H7 (cell line): ENCODE results near the gene RUNX2. TPM values are rescaled to one million over a fixed set of nuclear protein-coding genes. Genes with fewer than 3 reads are reported as not detected.

Experiments used
- DNase-seq: peaks from one replicate; pipeline ENCODE4 v3.0.0; 2012
- H3K27me3 ChIP-seq: 2 replicates; pipeline ENCODE4 v1.6.0; 2011; ENCODE audit warnings: mild to moderate bottlenecking, low read length; ENCODE audit not compliant: control insufficient read depth, insufficient read depth
- H3K36me3 ChIP-seq: replicated peaks from 2 replicates; pipeline ENCODE4 v1.5.1; 2011; ENCODE audit warnings: low read length; ENCODE audit not compliant: control insufficient read depth, insufficient read depth
- H3K4me3 ChIP-seq: 2 replicates; pipeline ENCODE4 v1.5.1; 2011; ENCODE audit warnings: low read depth, mild to moderate bottlenecking, control low read depth, low read length, moderate library complexity; ENCODE audit not compliant: insufficient read depth
- total RNA-seq: library from RNA; depleted of rRNA; stranded (reverse); fragments of >200 nt; shearing (Covaris generic); gene quantifications from 2 replicates; pipeline ENCODE4 v1.2.3, GENCODE V29; 2014

RUNX2 gene
- total RNA-seq, 1 experiment from 2014 or later = 0.14 TPM

GRCh38 chr6:45375449-45375848 is 47.3 kb downstream of the RUNX2 start:
- no peaks in the 10 kb centered on the region for H3K27me3 ChIP-seq
- no peak for DNase-seq
- H3K4me3 ChIP-seq = no peak overlapping the region
- no peaks in the 10 kb centered on the region for H3K36me3 ChIP-seq

DNA sequence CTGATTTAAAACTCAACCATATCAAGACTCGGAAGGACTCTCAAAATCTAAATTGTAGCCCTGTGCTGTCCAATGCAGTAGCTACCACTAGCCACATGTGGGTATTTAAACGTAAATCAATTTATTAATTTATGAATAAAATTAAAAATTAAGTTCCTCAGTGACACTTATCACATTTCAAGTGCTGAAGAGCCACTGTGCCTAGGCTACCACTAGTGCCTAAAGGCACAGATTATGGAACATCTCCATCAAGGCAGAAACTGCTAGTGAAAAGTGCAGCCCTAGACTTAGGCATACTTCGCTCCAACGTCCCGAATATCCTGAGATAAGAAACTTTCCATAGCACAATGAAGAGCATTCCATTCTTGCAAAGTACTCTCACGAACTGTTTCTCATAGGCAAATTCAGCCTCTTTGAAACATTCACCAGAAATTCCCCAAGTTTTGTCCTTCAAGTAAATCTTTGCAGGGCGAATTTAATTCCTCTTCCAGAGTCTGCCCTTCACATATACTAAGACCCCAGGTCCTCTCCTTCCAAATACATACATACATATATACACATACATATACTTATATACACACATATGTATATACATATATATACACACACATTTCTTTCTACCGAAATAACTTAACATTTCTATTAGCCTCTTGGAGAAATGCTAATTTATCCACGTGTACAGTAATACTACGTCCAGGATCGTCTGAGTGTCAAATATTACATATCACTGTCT is 48.3 kb downstream of the RUNX2 start:
- DNase-seq = no peak
- no peaks in the 10 kb centered on the region for H3K36me3 ChIP-seq
- no peaks in the 10 kb centered on the region for H3K27me3 ChIP-seq
- peak overlapping the region; percentile 83 for H3K4me3 ChIP-seq

- Histone ChIP-seq H3K4me3 (peak overlapping the region; percentile 83), H3K27me3 (no peaks in the 10 kb centered on the region), H3K36me3 (no peaks in the 10 kb centered on the region)
- no peak for DNase-seq
These were observed 49.0 kb downstream of the RUNX2 start for GRCh38 chr6:45377043-45377553.

DNA sequence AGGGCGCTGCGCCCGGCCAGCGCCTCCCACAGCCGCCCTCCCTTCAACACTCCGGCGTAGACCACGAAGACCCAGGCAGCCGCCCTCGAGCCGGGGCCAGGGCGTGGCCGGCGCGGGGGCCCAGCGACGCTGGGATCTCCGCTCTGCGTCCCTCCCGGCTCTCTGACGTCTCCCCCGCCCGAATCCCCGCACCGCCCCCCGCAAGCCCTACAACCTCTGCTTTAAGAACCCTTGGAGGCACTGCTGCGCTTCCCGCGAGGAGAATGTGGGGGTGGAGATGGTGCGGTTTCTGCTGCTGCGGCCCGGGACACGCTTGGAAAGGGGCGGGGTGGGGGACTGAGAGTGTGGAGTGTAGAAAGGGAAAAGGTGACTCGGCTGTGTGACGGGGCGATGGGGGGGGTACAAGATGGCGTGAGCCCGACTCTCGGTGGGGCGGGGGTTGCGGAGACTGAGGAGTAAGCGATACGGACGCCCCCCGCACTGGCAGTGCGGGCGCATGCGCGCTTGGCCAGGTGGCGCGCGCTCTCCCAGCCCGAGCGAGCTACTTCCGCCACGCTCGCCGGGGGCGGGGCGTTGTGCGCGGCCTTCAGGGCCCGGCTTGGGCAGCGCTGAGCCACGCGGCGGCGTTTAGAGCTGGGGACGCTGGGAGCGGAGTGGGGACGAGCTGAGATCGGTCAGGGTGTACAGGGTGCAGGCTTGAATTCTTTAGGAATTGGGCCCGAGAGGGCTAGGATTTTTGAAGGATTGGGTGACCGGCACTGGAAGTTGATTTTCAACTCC is 49.6 kb downstream of the RUNX2 start, which contains the start of gene SUPT3H:
Gene SUPT3H (minus strand): TSS at position 381 of the 780 bp plus-strand sequence.
- Histone ChIP-seq H3K36me3 (no peaks in the 10 kb centered on the region), H3K27me3 (no peaks in the 10 kb centered on the region), H3K4me3 (peak within 1 kb of the TSS; percentile 83)
- DNase-seq = peak; percentile 94

DNA sequence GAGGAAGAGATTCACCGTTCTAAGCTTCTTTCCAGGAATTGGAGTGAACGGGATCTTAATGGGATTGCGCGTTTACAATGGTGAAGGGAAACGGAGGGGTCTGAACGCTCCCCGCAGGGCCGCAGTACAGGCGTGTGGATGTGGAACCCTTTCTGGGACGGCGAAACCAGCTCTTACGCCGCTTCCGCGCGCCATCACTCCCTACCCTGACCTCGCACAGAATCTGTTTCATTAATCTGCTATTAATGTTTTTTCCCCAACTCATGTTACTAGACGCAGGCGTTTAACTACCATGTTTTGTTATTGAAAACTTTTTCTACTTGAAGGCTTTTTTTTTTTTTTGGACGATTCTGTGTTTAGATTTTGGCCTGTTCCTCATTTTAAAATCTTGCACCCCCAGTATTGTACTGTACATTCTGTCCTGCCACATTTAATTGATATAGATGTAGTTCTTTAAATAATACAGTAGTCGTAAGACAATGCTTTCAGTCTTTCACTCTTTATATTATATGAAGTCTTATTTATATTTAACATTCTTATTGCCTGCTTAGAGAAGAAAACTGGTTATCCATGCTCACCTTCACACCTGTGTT is 50.3 kb downstream of the RUNX2 start:
- Histone ChIP-seq H3K36me3 (no peaks in the 10 kb centered on the region), H3K4me3 (peak overlapping the region; percentile 83), H3K27me3 (no peaks in the 10 kb centered on the region)
- DNase-seq = no peak

DNA sequence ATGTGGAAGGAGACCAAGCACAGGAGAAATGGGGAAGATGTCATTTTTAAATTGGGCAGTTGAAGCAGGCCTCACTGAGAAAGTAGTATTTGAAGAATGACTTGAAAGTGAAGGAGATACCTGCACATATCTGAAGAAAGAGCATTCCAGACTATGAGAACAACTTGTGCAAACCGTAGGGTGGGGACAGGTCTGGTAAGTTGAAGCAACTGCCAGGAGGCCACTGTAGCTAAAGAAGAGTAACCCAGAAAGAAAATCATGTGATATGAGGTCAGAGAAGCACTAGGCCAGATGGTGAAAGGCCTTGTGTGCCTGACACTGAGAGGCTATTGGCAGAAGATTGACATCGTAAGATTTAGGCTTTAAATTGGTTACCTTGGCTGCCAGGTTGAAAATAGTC is 54.3 kb downstream of the RUNX2 start:
- no peak overlapping the region for H3K4me3 ChIP-seq
- no peak for DNase-seq
- no peaks in the 10 kb centered on the region for H3K27me3 ChIP-seq
- H3K36me3 ChIP-seq = no peaks in the 10 kb centered on the region

GRCh38 chr6:45386501-45386900 is 58.4 kb downstream of the RUNX2 start:
- H3K4me3 ChIP-seq = no peak overlapping the region
- no peaks in the 10 kb centered on the region for H3K36me3 ChIP-seq
- no peaks in the 10 kb centered on the region for H3K27me3 ChIP-seq
- no peak for DNase-seq

DNA sequence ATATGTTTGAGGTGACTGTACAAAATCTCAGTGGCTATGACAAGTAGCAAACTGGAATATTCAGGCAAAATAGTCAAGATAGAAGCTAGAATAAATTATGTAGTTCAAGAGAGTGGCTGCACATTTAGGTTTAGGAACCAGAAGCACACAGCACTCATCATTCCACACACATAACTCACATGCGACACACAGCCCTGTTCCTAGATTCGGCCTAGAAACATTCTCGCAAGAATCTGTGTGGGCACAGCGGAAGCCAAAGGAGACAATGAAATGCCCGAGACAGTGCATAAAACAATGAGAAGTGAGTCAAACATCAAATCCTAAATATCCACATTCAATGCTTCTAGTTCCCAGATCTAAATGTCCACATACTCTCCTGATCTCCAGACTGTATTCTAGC is 59.1 kb downstream of the RUNX2 start:
- Histone ChIP-seq H3K36me3 (no peaks in the 10 kb centered on the region), H3K27me3 (no peaks in the 10 kb centered on the region), H3K4me3 (no peak overlapping the region)
- no peak for DNase-seq

GRCh38 chr6:45388328-45388727 is 60.2 kb downstream of the RUNX2 start:
- Histone ChIP-seq H3K27me3 (no peaks in the 10 kb centered on the region), H3K36me3 (no peaks in the 10 kb centered on the region), H3K4me3 (no peak overlapping the region)
- no peak for DNase-seq

DNA sequence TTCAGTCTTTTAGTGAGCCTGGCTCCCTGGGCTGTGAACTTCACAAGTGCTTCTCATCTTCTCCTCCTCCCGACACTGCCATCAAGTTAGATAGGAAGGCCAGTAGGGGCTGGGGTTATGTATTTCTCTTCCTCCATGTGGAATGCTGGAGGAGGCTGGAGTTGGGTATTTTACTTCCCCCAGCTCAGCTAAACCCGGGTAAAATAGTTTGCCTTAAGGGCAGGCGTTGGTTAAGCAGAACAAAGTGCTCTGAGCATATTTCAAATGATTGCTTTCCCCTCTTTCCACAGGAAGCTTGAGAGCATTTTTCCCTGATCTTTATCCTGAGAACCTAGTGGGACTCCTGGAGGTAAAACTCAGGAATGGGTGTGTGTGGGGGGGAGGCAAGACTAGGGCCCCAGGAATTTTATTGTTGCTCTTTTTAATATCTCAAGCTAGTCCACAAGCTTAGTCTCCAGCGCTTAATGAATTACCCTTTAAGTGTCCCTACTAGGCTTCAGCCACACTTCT is 66.5 kb downstream of the RUNX2 start:
- Histone ChIP-seq H3K27me3 (no peaks in the 10 kb centered on the region), H3K36me3 (no peaks in the 10 kb centered on the region), H3K4me3 (no peak overlapping the region)
- no peak for DNase-seq

DNA sequence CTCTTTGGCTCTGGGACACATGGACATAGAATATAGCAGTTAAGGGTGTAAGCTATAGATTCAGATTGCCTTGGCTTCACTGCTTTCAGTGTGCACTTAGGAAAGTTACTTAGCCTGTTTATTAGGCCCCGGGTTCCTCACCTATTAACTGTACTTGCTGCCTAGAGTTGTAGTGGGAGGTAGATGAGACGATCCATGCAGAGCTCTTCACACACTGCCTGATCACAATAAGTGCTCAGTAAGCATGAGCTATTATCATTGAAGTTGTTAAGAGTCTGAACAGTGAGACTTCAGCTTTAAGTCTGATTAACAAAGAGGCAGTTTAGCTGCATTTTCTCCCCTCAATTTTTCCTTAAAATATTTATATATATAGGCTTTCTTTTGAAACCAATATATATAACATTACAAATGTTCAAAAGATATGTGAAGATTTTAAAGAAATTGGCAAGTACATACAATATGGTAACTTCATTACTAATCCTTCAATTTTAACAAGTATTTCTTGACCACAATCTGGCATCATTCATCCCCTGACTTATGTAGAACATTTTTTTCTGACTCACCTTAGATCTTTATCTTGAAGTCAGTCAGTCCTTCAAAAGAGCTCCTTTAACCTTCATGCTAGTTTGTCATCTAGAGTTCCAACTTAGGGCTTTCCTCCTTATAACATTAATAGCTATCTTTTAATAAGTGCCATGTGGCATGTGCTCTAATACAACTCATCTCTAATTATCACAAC is 70.1 kb downstream of the RUNX2 start:
- DNase-seq = no peak
- no peak overlapping the region for H3K4me3 ChIP-seq
- H3K27me3 ChIP-seq = no peaks in the 10 kb centered on the region
- H3K36me3 ChIP-seq = no peaks in the 10 kb centered on the region

DNA sequence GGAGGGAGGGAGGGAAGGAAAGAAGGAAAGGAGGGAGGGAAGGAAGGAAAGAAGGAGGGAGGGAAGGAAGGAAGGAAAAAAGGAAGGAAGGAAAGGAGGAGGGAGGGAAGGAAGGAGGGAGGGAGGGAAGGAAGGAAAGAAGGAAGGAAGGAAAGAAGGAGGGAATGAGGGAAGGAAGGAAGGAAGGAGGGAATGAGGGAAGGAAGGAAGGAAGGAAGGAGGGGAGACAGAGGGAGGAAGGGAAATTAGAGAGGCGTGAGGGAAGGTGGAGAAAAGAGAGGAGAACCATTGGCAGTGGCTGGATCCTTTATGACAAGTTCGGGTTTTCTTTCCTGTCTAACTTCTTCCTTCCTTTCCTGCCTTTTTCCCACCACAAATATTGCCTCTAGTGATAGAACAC is 71.9 kb downstream of the RUNX2 start:
- DNase-seq = no peak
- Histone ChIP-seq H3K4me3 (no peak overlapping the region), H3K27me3 (no peaks in the 10 kb centered on the region), H3K36me3 (no peaks in the 10 kb centered on the region)

- H3K27me3 ChIP-seq = peaks cover 2% of the 10 kb centered on the region; the same call in 1 of the 2 replicates
- no peak for DNase-seq
- no peak overlapping the region for H3K4me3 ChIP-seq
- no peaks in the 10 kb centered on the region for H3K36me3 ChIP-seq
These were observed 83.8 kb downstream of the RUNX2 start for GRCh38 chr6:45411959-45412358.

GRCh38 chr6:45415315-45415714 is 87.2 kb downstream of the RUNX2 start:
- DNase-seq = peak; percentile 8
- Histone ChIP-seq H3K36me3 (no peaks in the 10 kb centered on the region), H3K4me3 (no peak overlapping the region), H3K27me3 (peaks cover 25% of the 10 kb centered on the region)
